H1 (cell line): ENCODE results near the gene AK2. TPM values are rescaled to one million over a fixed set of nuclear protein-coding genes. Genes with fewer than 3 reads are reported as not detected.
"Not testable (repeated sequence)": the region's sequence is repeated elsewhere in the genome, so short reads cannot be mapped to it uniquely, and the experiment has no call there.

Experiments
- CTCF ChIA-PET: fragments of 300-600 bp; sonication (Branson Sonifier 250); formaldehyde crosslinking; loops from one replicate; lab custom pipeline; 2021; ENCODE audit not compliant: partially characterized antibody; lab: Charles Lee
- POLR2A ChIA-PET: fragments of 300-600 bp; sonication (Branson Sonifier 250); formaldehyde crosslinking; loops from one replicate; lab custom pipeline; 2021; ENCODE audit warnings: inconsistent platforms; ENCODE audit not compliant: partially characterized antibody; lab: Charles Lee
- DNase-seq, 2 experiments: peaks; one replicate each; pipeline versions ENCODE4 v3.0.0 to v3.0.0-alpha.2; 2010 to 2022; ENCODE audit warnings: low spot score in 2 of 2, low read depth in 1 of 2, mixed read lengths in 1 of 2
- FAIRE-seq: peaks from 2 replicates; lab custom pipeline; 2011; peaks lifted over from hg19 to GRCh38; lab: Jason Lieb, UNC
- H2AFZ ChIP-seq: 2 replicates; pipeline ENCODE4 v1.8.1; 2012; ENCODE audit warnings: low read length, inconsistent platforms
- H2AK5ac ChIP-seq: 2 replicates; pipeline ENCODE4 v1.6.1; 2013; ENCODE audit warnings: low read depth, low read length
- H2BK120ac ChIP-seq: replicated peaks from 2 replicates; pipeline ENCODE3; 2013; ENCODE audit warnings: low read depth, low read length, inconsistent platforms
- H2BK12ac ChIP-seq: 2 replicates; pipeline ENCODE4 v1.6.1; 2013; ENCODE audit warnings: low read depth, low read length
- H2BK15ac ChIP-seq: 2 replicates; pipeline ENCODE4 v1.6.1; 2013; ENCODE audit warnings: low read length
- H2BK20ac ChIP-seq: 2 replicates; pipeline ENCODE4 v1.6.1; 2013; ENCODE audit warnings: low read length
- H2BK5ac ChIP-seq: 2 replicates; pipeline ENCODE4 v1.6.1; 2013; ENCODE audit warnings: low read depth, low read length
- H3K14ac ChIP-seq: 2 replicates; pipeline ENCODE4 v1.6.1; 2013; ENCODE audit warnings: inconsistent platforms; ENCODE audit not compliant: insufficient read length
- H3K18ac ChIP-seq: 2 replicates; pipeline ENCODE4 v1.6.1; 2013; ENCODE audit warnings: low read length; ENCODE audit errors: extremely low read depth
- H3K23ac ChIP-seq: 2 replicates; pipeline ENCODE4 v1.6.1; 2013; ENCODE audit warnings: inconsistent platforms; ENCODE audit not compliant: insufficient read length
- H3K23me2 ChIP-seq: 2 replicates; pipeline ENCODE4 v1.6.1; 2013; ENCODE audit warnings: low read depth, low read length
- H3K27ac ChIP-seq: 2 replicates; pipeline ENCODE4 v1.6.1; 2011; ENCODE audit warnings: low read depth, low read length, inconsistent platforms
- H3K27me3 ChIP-seq, 4 experiments: replicated peaks in 1 of 4; 1 replicate in 1 of 4; 2 replicates in 3 of 4; pipeline versions ENCODE4 v1.6.1 to v1.8.1; 2011 to 2013; ENCODE audit warnings: low read length in 3 of 4, mild to moderate bottlenecking in 3 of 4, inconsistent platforms in 2 of 4, mixed read lengths in 2 of 4, moderate library complexity in 1 of 4; ENCODE audit not compliant: control insufficient read depth in 3 of 4, insufficient read depth in 3 of 4; ENCODE audit errors: extremely low read depth in 1 of 4
- H3K36me3 ChIP-seq, 4 experiments: 2 replicates each; pipeline versions ENCODE4 v1.6.1 to v1.8.1; 2011 to 2013; ENCODE audit warnings: mild to moderate bottlenecking in 4 of 4, low read length in 3 of 4, moderate library complexity in 2 of 4, control low read depth in 1 of 4, inconsistent platforms in 1 of 4; ENCODE audit not compliant: insufficient read depth in 4 of 4, control insufficient read depth in 2 of 4
- H3K4ac ChIP-seq: replicated peaks from 2 replicates; pipeline ENCODE3; 2013; ENCODE audit warnings: low read length, low read depth, mixed read lengths, inconsistent platforms; ENCODE audit not compliant: insufficient read length
- H3K4me1 ChIP-seq, 4 experiments: replicated peaks in 1 of 4; 1 replicate in 1 of 4; 2 replicates in 3 of 4; pipeline versions ENCODE4 v1.6.1 to v1.8.1; 2011 to 2013; ENCODE audit warnings: low read length in 3 of 4, inconsistent platforms in 2 of 4, mixed read lengths in 1 of 4; ENCODE audit not compliant: insufficient read depth in 4 of 4, control insufficient read depth in 3 of 4
- H3K4me2 ChIP-seq, 2 experiments: 2 replicates each; pipeline versions ENCODE4 v1.6.1 to v1.8.1; 2011 to 2013; ENCODE audit warnings: low read depth in 2 of 2, low read length in 2 of 2, control low read depth in 1 of 2, inconsistent platforms in 1 of 2, mild to moderate bottlenecking in 1 of 2; ENCODE audit not compliant: insufficient read depth in 1 of 2
- H3K4me3 ChIP-seq, 4 experiments: fragments of 200-600, 300-600 bp in 1 of 4; sonication (generic), shearing (Covaris generic), sonication (Bioruptor Twin) in 1 of 4; 2 replicates each; pipeline versions ENCODE4 v1.5.1 to v1.8.1; 2011 to 2016; ENCODE audit warnings: low read length in 4 of 4, low read depth in 3 of 4, control low read depth in 2 of 4, inconsistent platforms in 2 of 4, mild to moderate bottlenecking in 2 of 4, mixed read lengths in 1 of 4, moderate library complexity in 1 of 4; ENCODE audit not compliant: insufficient read depth in 2 of 4; ENCODE audit errors: extremely low read depth in 1 of 4
- H3K56ac ChIP-seq: replicated peaks from 2 replicates; pipeline ENCODE3; 2013; ENCODE audit warnings: low read depth, mild to moderate bottlenecking, mixed read lengths, low read length, inconsistent platforms; ENCODE audit not compliant: insufficient read length
- H3K79me1 ChIP-seq: 2 replicates; pipeline ENCODE4 v1.6.1; 2013; ENCODE audit warnings: low read depth, low read length, control low read depth
- H3K79me2 ChIP-seq, 2 experiments: 2 replicates each; pipeline versions ENCODE4 v1.6.1 to v1.8.1; 2012 to 2013; ENCODE audit warnings: low read length in 2 of 2, mild to moderate bottlenecking in 2 of 2, inconsistent platforms in 1 of 2; ENCODE audit not compliant: insufficient read depth in 2 of 2, control insufficient read depth in 1 of 2
- H3K9ac ChIP-seq, 4 experiments: replicated peaks in 1 of 4; 1 replicate in 1 of 4; 2 replicates in 3 of 4; pipeline versions ENCODE4 v1.6.1 to v1.8.1; 2011 to 2013; ENCODE audit warnings: low read depth in 3 of 4, low read length in 3 of 4, control low read depth in 2 of 4, mild to moderate bottlenecking in 2 of 4, moderate library complexity in 2 of 4, inconsistent platforms in 1 of 4; ENCODE audit errors: extremely low read depth in 1 of 4
- H3K9me3 ChIP-seq, 2 experiments: 2 replicates each; pipeline versions ENCODE4 v1.6.1 to v1.8.1; 2012 to 2013; ENCODE audit warnings: mild to moderate bottlenecking in 2 of 2, moderate library complexity in 2 of 2, control low read depth in 1 of 2, inconsistent platforms in 1 of 2, low read depth in 1 of 2, low read length in 1 of 2, mixed read lengths in 1 of 2; ENCODE audit not compliant: insufficient read depth in 2 of 2
- H4K20me1 ChIP-seq, 2 experiments: replicated peaks in 1 of 2; 2 replicates each; pipeline versions ENCODE3 to v1.8.1; 2011 to 2013; ENCODE audit warnings: inconsistent platforms in 2 of 2, low read length in 2 of 2, mild to moderate bottlenecking in 1 of 2; ENCODE audit not compliant: insufficient read depth in 2 of 2, control insufficient read depth in 1 of 2
- H4K5ac ChIP-seq: 2 replicates; pipeline ENCODE4 v1.6.1; 2013; ENCODE audit warnings: low read length, low read depth, mixed read lengths, inconsistent platforms; ENCODE audit not compliant: insufficient read length
- H4K8ac ChIP-seq: 2 replicates; pipeline ENCODE4 v1.8.0; 2013; ENCODE audit warnings: mild to moderate bottlenecking, moderate library complexity, low read length, inconsistent platforms; ENCODE audit not compliant: insufficient read depth; ENCODE audit errors: extremely low read depth
- H4K91ac ChIP-seq: replicated peaks from 2 replicates; pipeline ENCODE3; 2013; ENCODE audit warnings: low read length, mixed read lengths, inconsistent platforms; ENCODE audit not compliant: insufficient read length
- CHD2 ChIP-seq: IDR thresholded peaks from 2 replicates; pipeline ENCODE4 v1.6.1; 2012; ENCODE audit warnings: low read length, improper control_type of control experiment
- TAF7 ChIP-seq: optimal IDR thresholded peaks from 2 replicates; pipeline ENCODE3; 2011; ENCODE audit warnings: low read depth, mild to moderate bottlenecking, inconsistent platforms, low read length, moderate library complexity, borderline replicate concordance
- YY1 ChIP-seq: IDR thresholded peaks from 2 replicates; pipeline ENCODE4 v1.6.1; 2011; ENCODE audit warnings: low read depth, mild to moderate bottlenecking, low read length
- WGBS, 2 experiments: shearing (Covaris generic) in 1 of 2; methylation state at CpG; one replicate each; pipeline versions ENCODE4 v1.1.6 to v1.1.7; 2013 to 2015; ENCODE audit warnings: low lambda C conversion rate in 2 of 2, mixed read lengths in 2 of 2, inconsistent platforms in 1 of 2, low coverage in 1 of 2, missing lambda C conversion rate in 1 of 2; ENCODE audit not compliant: insufficient replicate concordance in 2 of 2, insufficient coverage in 1 of 2, insufficient read length in 1 of 2; ENCODE audit errors: extremely low coverage in 1 of 2, missing lambda C conversion rate in 1 of 2; 5-methylcytosine and 5-hydroxymethylcytosine counted together
- polyA plus RNA-seq, 7 experiments: library from polyadenylated mRNA; depleted of rRNA in 3 of 7; stranded (reverse) in 5 of 7; unstranded in 2 of 7; fragments of >200 nt in 5 of 7; fragments of 200-250 nt in 2 of 7; gene quantifications; 1 replicate in 5 of 7; 2 replicates in 1 of 7; 4 replicates in 1 of 7; pipeline versions ENCODE4 v1.2.1 to v1.2.3, GENCODE V29; 2011 to 2013; ENCODE audit warnings: missing spikeins in 2 of 7, mixed read lengths in 2 of 7
- total RNA-seq: library from RNA; stranded (reverse); fragmentation: NEBNext Ultra II Directional; extraction: Animal tissue kit (Norgen Biotek cat#: 25700); gene quantifications from 2 replicates; pipeline ENCODE4 v1.2.1, GENCODE V29; 2021

The AK2 gene
- total and polyA plus RNA-seq, 2 of the 8 experiments (the other 6 are each of a cell fraction or from before 2014, with no cell fraction given) = 92.3 to 137 TPM

DNA sequence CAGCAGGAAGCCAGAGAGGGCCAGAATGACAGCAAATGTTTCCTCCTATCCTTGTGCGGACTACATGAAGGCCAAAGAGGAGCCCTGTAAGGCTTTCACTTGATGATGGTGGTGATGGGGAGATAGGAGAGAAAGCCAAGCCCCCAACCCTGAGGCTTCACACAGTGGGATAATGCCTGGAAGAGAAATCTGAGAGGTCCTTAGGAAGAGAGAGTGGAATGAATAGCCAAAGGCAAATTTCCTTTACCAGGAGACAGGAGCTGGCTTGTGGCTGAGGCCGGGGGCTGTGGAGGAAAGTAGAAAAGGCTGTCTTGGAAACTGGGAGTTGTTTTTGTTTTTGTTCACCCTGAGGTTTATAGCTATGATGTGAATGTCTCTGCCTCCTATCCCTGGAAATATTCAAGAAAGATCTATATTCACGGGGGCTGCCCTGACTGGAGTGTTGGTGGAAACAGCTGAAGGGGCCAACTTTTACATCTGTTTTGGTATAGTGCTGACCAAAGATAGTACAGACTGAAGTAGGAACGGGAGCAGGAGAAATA is 59.1 kb downstream of the AK2 start (continued):
- no peak for TF ChIP-seq TAF7
- TF ChIP-seq YY1 = no peak
- no peak for TF ChIP-seq CHD2

DNA sequence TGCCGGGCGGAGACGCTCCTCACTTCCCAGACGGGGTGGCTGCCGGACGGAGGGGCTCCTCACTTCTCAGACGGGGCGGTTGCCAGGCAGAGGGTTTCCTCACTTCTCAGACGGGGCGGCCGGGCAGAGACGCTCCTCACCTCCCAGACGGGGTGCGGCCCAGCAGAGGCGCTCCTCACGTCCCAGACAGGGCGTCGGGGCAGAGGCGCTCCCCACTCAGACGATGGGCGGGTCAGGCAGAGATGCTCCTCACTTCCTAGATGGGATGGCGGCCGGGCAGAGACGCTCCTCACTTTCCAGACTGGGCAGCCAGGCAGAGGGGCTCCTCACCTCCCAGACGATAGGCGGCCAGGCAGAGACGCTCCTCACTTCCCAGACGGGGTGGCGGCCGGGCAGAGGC is 61.6 kb downstream of the AK2 start:
- H2AFZ ChIP-seq, H3K4me3 ChIP-seq, H2BK15ac ChIP-seq, H2BK12ac ChIP-seq, H3K23ac ChIP-seq, H3K36me3 ChIP-seq, H4K8ac ChIP-seq, H4K20me1 ChIP-seq, H2BK120ac ChIP-seq, DNase-seq, H3K27ac ChIP-seq, FAIRE-seq, H2BK20ac ChIP-seq, H3K4me1 ChIP-seq, H3K14ac ChIP-seq, POLR2A ChIA-PET, H3K18ac ChIP-seq, H4K5ac ChIP-seq, H3K9ac ChIP-seq, H3K4ac ChIP-seq, H4K91ac ChIP-seq, H3K79me1 ChIP-seq, CTCF ChIA-PET, H3K23me2 ChIP-seq, H2BK5ac ChIP-seq, H3K4me2 ChIP-seq, H3K56ac ChIP-seq, H3K79me2 ChIP-seq, H2AK5ac ChIP-seq: not testable (repeated sequence)
- WGBS, 2 experiments = 98% methylated on average over 8 of the region's 30 CpGs; no CpG with 5 or more reads in 1 of the 2 experiments
- H3K9me3 ChIP-seq = peaks cover 0 to 13% of the 10 kb centered on the region in 2 experiments; a peak in 2 of 4 replicates
- H3K27me3 ChIP-seq = peaks cover 9 to 21% (median 21%) of the 10 kb centered on the region in 4 experiments
